Stimulated activated CD4-positive, alpha-beta T cell treated with anti-CD3 and anti-CD28 coated beads, Interleukin-15, amount 100 ng/mL, for 24 hours (primary cell): ENCODE measurements around the gene RPL19.
"Not testable (repeated sequence)": the region's sequence is repeated elsewhere in the genome, so short reads cannot be mapped to it uniquely, and the experiment has no call there.

Source experiments
- DNase-seq: peaks from one replicate; pipeline ENCODE4 v3.0.0-alpha.2; 2020

Gene RPL19

DNA sequence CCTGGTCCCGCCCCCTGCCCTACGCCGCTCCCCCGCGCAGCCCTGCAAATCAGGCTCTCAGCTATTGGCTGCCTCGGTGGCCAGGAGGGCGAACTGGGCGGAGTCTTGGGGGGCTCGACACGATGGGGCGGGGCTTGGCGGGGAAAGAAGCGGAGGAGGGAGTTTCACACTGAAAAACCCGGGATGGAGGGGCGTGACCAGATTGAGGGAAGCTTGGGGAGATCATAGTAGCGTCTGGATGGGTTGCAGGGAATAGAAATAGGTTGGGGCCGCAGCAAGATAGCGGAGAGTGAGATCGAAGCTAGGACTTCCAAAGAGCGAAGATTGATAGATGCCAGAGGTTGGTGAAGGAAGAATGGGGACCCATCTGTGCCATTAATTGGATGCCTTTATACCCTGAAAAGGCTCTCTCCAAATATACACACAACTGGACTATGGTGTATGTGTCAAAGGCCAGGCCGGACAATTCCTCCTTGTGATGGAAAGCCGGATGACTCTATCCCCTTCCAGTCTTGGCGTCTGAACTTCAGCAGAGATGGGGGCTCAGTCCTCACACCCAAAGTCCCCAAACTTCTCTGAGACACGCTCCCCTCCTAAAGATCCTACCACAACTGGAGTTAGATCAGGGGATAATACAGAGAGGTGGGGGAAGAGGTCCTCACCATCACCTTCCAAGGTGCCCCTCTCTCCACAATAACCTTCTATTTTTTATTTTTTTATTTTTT lies 26.0 kb downstream of the RPL19 start:
- DNase-seq, result peak; percentile 70

DNA sequence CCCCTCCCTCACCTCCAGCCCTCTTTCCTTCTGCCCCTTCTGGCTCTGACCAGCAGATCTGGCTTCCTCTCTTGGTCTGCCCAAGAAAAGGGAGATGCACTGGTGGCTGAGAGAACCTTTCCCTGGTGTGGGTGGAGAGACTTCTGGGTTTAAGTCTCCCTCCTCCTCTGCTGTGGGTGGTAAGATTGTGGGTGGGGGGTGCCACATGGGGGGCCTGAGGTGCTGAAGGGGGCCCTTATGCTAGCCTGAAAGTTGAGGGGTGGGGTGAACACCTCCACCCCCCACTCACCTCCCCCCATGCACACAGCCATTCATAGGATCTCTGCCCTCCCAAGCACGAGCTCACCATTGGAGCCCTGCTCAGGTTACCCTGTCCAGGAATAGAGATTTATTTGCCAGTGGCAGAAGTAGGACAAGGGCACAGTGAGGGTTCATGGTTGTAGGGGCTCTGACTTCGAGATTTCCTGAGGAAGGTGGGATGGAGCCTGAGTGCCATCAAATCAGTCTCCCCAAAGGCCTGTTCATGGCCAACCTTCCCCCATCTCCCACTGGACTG lies 27.4 kb downstream of the RPL19 start:
- no peak for DNase-seq

DNA sequence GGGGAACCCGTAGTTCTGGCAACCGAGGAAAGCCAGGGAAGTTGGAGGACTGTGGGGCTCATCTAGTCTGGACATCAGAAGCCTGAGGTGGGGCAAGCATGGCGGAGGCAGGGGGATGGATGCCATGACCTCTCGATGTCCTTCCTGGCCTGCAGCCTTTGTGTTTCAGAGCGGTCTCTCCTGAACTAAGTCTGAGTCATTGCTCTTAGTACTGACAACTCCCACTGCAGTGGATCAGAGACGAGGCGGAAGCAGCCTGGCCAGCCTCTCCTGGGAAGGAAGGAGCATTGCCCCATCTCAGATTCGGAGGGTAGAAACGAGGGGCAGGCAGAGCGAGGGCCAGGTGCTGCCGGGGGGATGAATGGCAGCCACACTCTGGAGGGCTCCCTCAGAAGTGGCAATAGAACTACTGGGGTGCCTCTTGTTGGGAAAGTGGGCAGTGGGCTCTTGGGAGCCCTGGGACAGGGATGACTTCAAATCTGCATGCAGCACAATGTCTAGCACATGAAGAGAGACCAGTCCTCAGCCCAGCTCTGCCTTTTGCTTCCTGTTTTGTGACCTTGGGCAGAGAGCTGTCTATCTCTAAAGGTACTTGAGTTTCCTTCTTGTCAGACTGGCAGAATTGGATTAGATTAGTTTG lies 29.3 kb downstream of the RPL19 start:
- DNase-seq, result no peak

DNA sequence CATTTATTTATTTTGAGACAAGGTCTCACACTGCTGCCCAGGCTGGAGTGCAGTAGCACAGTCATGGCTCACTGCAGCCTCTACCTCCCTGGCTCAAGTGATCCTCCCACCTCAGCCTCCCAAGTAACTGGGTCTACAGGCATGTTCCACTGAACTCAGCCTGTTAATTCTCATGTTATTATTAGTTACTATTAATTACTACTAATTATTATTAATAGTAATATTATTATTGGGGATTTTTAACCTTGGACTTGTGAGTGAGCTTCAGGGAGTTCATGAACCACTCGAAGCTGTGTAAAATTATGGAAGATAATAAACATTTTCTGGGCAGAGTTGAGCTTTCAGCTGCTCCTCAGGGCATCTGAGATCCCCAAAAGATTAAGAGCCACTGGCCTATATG lies 30.3 kb downstream of the RPL19 start:
- no peak for DNase-seq

DNA sequence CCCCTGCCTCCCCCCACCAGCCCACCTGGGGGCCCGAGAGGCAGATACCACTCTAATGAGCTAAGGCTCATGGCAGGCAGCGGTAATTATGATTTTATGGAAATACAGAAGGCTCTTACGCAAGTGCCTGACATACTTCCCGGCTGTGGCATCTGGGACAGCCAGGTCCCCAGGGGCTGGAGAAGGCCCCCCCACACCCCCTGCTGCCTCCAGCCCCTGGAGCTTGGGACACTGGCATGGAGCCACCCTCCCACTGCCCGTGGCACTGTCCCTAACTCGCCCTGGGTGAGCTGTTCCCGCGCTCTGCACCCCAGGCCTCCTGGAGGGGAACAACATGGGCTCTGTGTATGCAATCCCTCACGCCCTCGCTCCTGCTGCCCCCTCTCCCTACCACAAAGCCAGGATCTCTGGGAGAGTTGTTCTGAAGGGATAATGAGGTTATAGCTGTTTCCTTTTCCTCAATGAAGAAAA lies 31.0 kb downstream of the RPL19 start:
- DNase-seq, result no peak

DNA sequence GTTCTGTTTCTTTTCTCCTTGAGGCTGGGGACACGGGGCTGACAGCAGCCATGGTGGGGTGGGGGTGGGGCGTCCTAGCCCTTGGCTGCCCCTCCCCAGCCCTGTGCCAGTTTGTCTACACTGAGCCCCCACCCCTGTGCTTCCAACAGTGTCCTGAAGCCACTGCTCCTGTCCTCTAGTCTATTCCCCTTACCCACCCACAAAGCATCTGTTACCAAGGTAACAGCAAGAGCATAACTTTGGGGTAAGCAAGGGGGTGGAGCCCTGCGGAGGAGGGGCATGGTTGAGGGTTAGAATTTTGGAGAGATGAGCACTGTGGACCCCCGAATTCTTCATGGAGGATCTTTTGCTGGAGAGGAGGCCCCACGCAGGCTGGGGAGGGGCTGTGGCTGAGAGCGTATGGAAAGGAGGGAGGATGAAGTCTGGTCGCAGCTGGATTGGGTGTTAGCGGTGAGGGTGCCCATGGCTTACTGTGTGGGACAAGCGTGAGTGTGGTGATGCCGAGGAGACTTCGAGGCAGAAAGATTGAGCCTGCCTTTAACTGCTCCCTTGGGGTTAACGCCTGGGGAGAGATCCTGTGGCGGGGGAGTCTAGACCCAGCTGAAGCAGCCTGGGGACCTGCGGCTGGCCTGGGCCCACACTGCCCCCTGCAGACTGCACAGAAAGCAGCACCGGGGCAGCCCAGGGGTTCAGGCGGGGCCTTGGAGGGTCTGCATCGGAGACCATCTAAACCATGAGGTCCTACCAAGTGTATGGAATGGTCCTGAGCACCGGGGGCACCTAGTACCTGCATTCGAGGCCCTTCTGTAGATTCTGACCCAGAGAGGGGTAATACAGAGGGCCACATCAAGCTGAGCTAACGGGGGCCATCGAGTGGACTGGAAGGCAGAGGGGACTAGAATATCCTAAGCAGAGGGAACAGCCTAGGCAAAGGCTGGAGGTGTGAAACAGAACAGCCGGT lies 31.8 kb downstream of the RPL19 start:
- DNase-seq, result peak; percentile 65

DNA sequence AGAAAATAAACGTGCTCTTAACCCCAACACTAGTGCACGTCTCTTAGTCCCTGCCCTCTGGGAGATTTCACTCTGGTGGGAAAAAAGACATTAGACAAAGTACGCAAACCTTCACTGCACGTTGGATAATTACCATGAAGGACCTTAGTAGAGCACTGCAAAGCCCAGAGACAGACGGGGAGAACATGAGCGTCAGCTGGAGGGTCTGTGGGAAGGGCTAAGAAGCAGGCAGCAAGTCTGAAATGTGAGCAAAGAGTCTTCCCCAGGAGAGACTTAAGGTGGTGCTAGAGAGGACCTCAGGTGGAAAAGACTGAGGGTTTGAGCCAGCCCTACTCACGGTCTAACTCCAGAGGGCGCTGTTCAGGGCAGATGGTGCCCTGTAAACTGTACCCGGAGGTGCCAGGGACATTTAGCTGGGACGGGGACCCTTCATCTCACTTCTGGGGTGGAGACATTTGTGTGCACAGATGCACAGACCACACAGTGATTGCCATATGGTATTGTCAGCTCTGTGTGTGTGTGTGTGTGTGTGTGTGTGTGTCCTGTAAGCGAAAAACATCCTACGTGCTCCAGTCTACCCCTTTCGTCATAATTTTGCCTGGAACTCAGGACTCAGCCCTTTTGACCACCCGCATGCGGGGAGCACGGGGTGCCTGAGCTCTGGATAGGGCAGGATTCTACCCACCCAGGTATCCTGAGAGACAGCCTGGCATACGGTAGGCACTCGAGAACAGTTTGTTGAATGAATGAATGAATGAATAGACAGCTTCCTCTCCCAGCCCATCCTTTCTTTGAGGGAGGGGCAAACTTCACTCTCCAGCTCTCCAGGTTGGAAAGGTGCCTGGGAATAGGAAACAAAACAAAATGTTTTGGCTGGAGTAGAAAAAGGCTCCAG lies 35.7 kb downstream of the RPL19 start:
- peak; percentile 53 for DNase-seq

DNA sequence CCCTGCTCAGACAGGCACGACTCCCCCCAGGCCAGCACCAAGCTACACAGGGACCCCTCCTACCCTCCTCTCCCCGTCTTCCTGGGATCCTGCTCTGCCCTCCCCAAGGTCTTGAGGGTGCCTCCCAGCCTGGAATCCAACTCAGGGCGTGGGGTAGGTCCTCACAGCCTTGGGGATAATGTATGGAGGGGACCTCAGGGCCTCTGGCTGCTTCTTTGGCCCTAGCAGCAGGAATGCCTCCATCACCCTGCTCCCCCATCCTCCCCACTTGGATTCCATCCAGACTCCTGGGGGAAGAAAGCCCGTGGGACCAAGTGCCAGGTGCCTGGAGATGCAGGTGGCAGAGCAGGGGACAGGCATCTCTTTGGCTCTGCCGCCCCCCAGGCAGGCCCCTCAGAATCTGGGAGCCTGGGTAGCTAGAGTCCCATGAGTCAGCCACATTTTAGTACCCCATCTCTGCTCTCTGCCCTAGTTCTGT lies 36.4 kb downstream of the RPL19 start:
- DNase-seq, result no peak

DNA sequence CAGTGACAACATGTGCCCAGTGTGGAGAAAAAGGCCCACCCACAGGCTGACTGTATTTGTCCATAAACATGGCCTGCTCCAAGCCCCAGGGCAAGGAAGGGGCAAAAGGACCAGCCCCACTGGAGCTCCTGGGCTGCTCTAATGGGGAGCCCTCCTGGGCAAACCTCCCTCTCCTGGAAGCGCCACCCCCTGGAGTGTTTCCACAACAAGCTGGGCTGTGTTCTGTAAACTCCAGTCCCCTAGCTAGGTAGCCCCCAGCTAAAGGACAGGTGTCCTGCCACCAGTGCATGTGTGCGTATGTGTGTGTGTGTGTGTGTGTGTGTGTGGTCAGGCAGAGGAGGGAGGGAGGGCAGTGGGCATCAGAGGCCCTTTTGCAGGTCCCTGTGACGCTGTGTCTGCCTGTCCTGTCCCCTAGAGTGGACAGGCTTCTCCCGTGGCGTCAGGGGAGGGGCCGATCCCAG lies 36.9 kb downstream of the RPL19 start:
- no peak for DNase-seq

DNA sequence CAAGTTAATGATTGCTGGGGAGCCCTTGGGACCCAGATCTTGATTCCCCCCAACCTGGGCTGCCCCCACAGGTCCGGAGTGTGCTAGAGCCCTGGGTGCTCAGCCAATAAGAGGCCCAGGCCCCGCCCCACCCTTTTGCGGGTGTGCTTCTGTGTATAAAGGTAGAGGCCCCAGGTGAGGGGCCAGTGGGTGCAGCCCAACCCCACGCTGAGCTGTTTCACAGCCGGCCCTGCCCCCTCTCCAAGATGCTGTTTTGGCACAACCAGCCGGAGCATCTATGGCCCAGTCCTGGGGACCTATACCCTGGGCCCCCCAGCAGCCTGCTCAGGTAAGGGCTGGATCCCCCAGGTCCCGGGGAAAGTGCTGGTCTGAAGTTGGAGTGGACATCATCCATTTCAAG lies 37.5 kb downstream of the RPL19 start:
- DNase-seq, result no peak

DNA sequence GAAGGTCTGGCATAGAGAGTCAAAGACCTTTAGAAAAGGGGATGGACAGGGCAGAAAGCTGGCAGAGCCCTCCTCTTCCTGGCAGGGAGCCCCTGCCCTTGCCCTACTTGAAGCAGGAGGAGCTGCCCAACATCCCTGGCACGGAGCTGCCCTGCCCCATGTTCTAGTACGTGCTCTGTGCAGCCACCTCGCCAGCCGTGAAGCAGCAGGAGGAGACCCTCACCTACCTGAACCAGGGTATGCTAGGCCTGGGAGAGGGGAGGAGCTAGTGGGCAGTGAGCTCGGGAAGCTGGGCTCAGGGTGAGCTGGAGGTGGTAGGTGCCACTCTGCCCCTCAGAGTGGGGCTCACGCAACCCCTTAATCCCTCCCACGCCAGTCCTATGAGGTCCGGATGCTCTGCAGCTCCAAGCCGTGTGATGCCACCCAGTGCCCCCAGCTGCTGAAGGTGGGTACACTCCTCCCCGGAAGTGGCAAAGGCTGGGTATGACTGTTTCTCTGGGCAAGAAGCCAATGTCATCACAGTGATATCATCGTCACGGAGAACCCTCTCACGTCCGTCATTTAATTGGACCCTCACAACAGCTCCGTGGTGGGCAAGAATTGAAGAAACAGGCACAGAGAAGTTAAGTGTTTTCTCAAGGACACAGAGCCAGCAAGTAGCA lies 38.4 kb downstream of the RPL19 start:
- peak; percentile 71 for DNase-seq

DNA sequence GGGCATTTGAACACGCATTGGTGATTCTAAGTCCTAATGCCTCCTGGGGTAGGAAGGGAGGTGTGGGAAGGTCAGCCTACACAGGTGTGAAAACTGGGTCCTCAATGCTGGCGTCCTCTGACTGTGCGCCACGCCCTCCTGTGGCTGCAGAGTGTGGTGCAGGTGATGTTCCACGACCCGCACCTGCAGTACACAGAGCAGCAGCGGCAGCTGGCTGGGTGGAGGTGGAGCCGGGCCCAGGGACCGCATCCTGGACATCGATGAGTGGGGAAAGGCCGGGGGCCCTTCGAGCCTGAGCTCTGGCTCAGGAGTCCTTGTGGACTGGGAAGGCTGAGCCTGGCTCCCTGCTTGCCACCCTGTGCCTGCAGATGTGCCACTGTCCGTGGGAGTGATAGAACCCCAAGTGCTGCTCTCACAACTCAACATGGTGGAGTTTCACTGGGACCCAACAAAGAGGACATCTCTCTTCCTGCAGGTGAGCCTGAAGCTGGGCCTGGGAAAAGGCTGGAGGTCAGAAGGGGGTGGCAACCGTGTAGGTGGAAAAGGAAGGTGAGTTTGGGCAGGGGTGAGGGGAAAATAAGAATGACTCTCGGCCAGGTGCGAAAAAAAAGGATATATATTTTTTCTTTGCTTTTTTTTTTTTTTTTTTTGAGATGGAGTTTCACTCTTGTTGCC lies 39.7 kb downstream of the RPL19 start:
- peak; percentile 78 for DNase-seq

DNA sequence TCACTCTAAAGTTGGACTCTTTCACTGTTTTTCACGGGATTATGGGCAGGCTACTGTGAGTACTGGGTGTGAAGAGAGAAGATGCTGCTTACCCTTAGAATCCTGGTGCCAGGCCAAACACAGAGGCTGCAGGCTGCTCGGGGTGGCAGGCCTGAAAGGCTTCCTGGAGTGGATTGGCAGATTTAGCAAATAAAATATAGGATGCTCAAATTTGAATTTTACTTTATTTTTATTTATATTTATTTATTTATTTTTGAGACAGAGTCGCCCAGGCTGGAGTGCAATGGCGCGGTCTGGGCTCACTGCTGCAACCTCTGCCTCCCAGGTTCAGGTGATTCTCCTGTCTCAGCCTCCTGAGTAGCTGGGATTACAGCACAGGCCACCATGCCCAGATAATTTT lies 40.5 kb downstream of the RPL19 start:
- DNase-seq, result no peak

DNA sequence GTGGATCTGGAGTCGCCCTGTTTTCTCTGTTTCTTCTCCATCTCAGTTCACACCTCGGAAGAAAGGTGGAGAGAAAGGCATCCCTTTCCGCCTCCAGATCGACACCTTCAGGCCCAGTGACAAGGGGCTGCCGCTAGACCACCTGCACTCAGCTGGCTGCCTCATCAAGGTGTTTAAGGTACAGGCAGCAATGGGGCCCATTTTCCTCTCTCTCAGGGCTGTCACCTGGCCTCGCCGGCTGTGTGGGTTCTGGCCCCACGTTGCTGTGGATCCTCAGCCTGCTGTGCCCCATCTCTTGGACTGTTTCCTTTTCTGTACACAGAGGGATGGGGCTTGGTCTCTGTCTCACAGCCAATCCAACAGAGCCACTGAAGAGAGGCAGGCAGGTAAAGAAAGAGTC lies 43.1 kb downstream of the RPL19 start:
- no peak for DNase-seq

DNA sequence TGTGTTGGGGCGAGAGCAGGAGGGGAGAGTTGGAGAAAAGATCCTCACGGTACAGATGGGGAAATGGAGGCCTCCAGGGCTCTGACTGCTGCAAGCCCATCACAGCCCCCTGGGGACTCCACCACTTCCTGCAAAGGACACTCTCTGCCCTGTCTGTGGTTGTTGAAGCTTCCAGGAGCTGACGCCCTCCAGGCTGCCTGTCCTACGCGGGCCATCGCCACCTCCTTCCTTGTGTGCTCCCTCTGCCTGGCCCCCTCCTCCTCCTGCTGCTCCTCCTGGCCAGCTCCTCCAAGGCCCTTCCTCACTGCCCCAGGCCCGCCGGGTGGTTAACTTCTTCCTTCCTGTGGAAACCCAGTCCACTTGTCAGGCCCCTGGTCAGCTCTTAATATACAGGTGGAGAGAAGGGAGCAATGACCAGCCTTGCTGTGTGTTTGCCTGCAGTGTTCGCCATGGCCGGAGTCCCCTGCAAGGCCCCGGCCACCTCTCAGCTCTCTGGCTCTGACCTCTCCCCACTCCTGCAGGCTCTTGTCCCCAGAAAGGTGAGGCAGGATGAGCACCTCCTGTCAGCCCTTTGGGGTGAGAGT lies 44.0 kb downstream of the RPL19 start:
- DNase-seq, result no peak

DNA sequence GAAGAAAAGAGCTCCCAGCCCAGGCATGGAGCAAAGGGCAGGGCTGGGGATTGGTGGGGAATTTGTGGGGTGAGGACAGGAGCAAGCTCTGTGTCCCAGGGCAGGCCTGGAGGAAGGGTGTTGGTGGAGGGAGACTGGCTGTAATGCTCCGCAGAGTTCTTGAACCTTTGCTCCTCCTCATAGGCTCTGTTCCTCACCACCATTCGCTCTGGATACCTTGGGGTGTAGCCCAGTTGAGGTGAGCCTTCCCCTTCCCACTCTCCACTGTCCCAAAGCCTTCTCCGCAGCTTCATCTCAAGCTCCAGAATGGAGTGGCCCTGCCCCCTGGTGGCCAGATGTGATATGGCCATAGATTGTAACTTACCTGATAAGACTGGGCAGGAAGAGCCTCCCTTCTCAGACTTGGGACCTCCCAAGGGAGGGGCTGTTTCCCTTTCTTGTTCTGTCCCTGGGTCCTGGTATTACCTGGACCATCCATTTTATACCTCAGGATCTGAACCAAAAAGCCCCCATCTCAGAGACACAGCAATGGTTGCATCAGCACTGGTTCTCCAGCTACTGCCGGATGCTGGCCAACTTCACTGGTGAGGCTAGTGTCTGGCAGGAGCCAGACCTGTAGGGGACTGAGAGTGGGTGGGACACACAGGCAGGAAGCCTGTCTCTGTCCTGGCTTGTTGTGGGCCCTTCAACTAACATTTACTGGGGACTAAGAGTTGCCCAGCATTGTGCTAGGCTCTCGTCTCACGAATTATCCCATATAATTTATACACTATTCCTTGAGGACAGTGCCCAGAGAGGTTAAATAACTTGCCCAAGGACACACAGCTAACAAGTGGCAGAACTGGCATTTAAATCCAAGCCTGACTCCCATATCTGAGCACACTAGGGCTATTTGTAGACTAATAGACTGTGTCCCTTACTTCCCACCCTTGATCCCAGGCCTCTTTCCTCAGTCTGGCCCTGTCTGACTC lies 44.8 kb downstream of the RPL19 start:
- DNase-seq, result peak; percentile 92

DNA sequence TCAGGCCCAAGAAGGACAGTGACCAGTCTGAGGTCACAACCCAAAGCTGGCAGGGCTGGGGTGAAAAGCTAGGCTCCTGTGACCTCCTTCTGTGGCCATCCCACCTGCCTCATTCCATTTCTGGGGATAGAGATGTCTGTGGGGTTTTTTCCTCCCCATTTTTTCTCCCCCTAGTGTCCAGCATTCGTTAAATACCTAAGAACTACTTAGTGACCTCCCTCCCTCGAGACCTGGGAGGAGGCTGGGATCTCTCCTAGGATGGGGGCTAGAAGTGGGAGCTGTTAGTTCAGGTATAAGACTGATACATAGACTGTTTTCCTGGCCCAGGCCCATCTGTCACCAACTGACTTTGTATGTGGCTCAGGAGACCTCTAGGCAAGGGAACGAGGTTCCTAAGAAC lies 46.2 kb downstream of the RPL19 start:
- no peak for DNase-seq

DNA sequence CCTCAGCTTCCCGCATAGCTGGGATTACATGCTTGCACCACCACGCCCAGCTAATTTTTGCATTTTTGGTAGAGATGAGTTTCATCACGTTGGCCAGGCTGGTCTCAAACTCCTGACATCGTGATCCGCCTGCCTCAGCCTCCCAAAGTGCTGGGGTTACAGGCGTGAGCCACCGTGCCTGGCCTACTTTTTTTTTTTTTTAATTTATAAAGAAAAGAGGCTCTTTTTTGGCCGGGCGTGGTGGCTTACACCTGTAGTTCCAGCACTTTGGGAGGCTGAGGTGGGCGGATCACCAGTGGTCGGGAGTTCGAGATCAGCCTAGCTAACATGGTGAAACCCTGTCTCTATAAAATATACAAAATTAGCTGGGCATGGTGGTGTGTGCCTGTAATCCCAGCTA lies 50.0 kb downstream of the RPL19 start:
- DNase-seq, result not testable (repeated sequence)

DNA sequence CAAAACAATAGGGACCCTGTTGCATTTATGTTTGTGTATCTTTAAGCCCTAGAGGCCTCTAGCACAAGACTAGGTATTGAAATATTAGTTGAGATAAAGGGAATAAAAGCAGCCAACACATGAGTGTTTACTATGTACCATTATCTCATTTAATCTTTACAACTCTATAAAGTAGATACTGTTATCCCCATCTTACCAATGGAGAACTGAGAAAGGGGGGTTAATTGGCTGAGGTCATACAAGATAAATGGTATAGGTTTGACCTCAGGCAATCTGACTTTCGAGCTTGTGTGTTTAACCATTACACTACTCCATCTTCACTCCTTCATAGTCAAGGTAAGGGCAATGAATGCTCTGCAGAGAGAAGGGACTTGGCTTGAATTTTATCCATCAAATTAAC lies 51.9 kb downstream of the RPL19 start:
- no peak for DNase-seq
